GM21515 (cell line): ENCODE results near the gene FCGR3B.
"Not testable (repeated sequence)": the region's sequence is repeated elsewhere in the genome, so short reads cannot be mapped to it uniquely, and the experiment has no call there.

ENCODE experiments used
- ATAC-seq: cut with Tn5 transposase; IDR thresholded peaks from one replicate; pipeline ENCODE4 v1.9.1; 2021; ENCODE audit not compliant: unreplicated experiment

Gene FCGR3B

GRCh38 chr1:161631076-161631475 lies at the start of gene FCGR3B:
Gene FCGR3B, minus strand, starts transcription at chr1:161631176. Its CDS starts 82 bp downstream, at chr1:161631094.
- ATAC-seq: no peak

GRCh38 chr1:161678500-161678899 lies 47.5 kb upstream of the FCGR3B start:
- ATAC-seq: no peak

- ATAC-seq: no peak
Measured at GRCh38 chr1:161676958-161677689, 46.1 kb upstream of the FCGR3B start.

- no peak for ATAC-seq
Measured at GRCh38 chr1:161676441-161676840, 45.5 kb upstream of the FCGR3B start.

- not testable (repeated sequence) for ATAC-seq
Measured at GRCh38 chr1:161674908-161675307, 43.9 kb upstream of the FCGR3B start.

- not testable (repeated sequence) for ATAC-seq
Measured at GRCh38 chr1:161674447-161674846, 43.5 kb upstream of the FCGR3B start.

- ATAC-seq: not testable (repeated sequence)
Measured at GRCh38 chr1:161673437-161673836, 42.5 kb upstream of the FCGR3B start.

- ATAC-seq: not testable (repeated sequence)
Measured at GRCh38 chr1:161671045-161672020, 40.4 kb upstream of the FCGR3B start.

- ATAC-seq: not testable (repeated sequence)
Measured at GRCh38 chr1:161664689-161665088, 33.7 kb upstream of the FCGR3B start.

- ATAC-seq: peak; percentile 30
Measured at GRCh38 chr1:161663569-161663968, 32.6 kb upstream of the FCGR3B start.

- peak; percentile 59 for ATAC-seq
Measured at GRCh38 chr1:161662684-161663339, 31.8 kb upstream of the FCGR3B start, which contains the start of gene FCGR2B. Gene FCGR2B, plus strand, starts transcription at chr1:161663143. Its CDS starts 99 bp downstream, at chr1:161663242.

GRCh38 chr1:161661660-161662311 lies 30.8 kb upstream of the FCGR3B start:
- ATAC-seq: not testable (repeated sequence)

- not testable (repeated sequence) for ATAC-seq
Measured at GRCh38 chr1:161658524-161658923, 27.5 kb upstream of the FCGR3B start.

GRCh38 chr1:161653971-161654370 lies 23.0 kb upstream of the FCGR3B start:
- ATAC-seq: not testable (repeated sequence)

- not testable (repeated sequence) for ATAC-seq
Measured at GRCh38 chr1:161653541-161653940, 22.6 kb upstream of the FCGR3B start.

- ATAC-seq: not testable (repeated sequence)
Measured at GRCh38 chr1:161647507-161648360, 16.8 kb upstream of the FCGR3B start.

- ATAC-seq: not testable (repeated sequence)
Measured at GRCh38 chr1:161644855-161645254, 13.9 kb upstream of the FCGR3B start.

- not testable (repeated sequence) for ATAC-seq
Measured at GRCh38 chr1:161643481-161644208, 12.7 kb upstream of the FCGR3B start.

- not testable (repeated sequence) for ATAC-seq
Measured at GRCh38 chr1:161642697-161643096, 11.7 kb upstream of the FCGR3B start.
